Activated CD4-positive, alpha-beta T cell treated with anti-CD3 and anti-CD28 coated beads for 4 hours (primary cell): ENCODE measurements around the gene MEOX1.
"Not testable (repeated sequence)": the region's sequence is repeated elsewhere in the genome, so short reads cannot be mapped to it uniquely, and the experiment has no call there.

ENCODE experiments used
- DNase-seq, 2 donors: peaks; one replicate each; pipeline ENCODE4 v3.0.0-alpha.2; 2020

MEOX1 gene

DNA sequence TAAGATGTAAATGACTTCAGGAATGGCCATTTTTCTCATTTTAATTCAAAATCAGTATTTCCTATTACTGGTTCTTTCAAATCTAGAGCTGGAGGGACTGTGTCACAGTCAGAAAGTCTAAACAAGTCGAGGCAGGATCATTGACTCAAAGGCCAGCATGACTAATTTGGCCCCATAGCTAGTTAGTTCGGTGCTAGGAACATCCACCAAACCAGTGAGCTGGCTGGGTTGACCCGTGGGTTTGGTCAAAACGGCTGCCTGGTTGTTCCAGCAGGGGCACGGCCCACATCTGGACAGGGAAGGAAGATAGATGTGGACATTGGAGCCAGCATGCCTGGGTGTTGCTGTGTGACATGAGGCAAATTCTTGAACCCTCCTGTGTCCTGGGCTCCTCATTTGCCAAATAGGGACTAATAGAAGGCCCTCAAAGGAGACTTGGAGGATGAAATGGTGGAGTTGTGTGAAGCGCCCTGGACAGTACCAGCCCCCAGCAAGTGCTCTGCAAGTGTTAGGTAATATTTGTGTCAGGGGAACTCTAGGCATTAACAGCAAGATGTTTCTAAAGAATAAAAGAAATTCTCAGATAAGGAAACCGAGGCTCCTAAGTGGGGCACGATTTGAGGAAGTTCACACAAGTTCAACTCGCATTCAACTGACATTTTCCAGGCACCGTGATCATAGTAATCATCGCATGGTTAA is 46.2 kb downstream of the MEOX1 start:
- DNase-seq, result no peak

DNA sequence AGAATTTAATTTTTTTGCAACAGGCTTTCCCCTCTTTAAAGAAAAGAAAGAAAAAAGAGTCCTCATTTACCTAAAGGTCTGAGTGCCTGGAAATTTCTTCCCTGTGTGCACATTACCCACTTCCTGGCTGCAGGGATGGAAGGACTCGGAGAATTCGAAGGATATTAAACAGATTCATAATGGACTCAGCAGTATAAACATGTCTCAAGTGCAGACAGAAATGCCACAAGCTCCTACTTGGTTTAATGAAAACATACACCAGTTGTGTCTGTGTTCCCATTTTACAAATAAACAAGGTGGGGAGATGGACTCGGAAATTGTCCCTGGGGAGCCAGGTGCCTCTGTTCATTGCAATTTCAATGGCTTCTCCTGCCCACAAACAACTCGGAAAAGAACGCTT is 47.2 kb downstream of the MEOX1 start:
- no peak for DNase-seq

DNA sequence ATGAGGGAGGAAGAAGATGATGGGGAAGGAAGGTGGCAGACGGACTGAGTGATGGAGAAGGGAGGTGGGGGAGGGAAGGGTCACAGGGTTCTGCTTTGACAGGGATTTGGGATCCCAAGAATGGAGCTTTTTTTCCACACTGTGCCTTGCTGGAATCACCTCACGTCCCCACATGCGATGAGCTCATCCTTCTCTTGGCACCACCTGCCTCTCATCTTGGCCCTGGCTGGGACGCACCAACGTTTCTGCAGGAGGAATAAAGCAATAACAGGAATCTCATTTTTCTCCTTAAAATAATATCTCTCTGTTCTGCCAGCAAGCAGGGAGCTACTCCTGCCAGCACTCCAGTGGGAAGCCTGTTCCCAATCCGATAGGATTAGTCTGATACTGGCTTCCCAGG is 47.8 kb downstream of the MEOX1 start:
- no peak for DNase-seq

DNA sequence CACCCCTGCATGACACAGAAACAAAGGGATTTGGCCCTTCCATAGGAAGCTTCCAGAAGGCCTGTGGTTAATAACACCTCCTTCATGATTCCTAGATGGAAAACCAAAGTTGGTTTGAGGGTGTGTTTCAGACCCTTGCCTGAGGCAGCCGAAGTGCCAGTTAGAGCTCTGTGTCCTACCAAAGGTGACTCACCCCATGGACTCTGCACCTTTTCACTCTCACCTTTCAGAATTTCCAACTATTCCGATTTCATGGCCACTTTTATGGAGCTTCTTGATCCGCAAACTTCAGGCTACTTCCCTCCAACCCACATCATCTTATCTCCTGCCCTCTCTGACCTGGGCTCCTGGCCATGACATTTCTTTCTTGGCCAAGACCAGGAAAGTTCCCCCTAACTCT is 49.2 kb downstream of the MEOX1 start:
- no peak for DNase-seq

DNA sequence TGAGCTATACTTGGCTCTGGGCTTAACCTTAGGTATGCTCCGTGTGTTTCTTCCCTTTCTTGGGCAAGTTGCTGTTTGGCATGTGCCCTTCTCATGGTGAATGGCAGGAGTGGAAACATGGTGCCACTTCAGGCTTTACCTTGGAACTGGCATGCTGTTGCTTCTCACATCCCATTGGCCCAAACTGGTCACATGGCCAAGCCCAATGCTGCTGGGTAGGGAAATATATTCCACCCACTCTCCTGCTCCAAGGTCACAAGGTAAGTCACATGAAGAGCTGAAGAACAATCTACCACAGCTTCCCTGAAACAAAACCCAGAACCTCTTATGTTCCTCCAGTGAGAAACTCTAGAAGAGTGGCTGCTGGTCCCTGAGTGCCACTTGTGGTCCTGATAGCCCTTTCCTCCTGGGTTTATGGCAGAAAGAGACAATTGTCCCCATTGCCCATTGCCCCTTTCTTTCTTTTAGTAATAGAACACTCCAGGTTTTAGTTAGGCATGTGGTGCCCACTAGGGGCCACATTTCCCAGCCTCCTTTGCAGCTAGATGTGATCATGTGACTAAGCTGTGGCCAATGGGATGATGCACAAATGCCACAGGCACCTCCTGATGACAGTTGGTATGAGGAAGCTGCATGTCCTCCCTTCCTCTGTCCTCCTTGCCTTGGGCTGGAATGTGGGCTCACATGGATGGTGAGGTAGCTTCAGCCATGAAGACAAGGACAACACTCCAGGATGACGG is 50.3 kb downstream of the MEOX1 start:
- DNase-seq, result no peak

DNA sequence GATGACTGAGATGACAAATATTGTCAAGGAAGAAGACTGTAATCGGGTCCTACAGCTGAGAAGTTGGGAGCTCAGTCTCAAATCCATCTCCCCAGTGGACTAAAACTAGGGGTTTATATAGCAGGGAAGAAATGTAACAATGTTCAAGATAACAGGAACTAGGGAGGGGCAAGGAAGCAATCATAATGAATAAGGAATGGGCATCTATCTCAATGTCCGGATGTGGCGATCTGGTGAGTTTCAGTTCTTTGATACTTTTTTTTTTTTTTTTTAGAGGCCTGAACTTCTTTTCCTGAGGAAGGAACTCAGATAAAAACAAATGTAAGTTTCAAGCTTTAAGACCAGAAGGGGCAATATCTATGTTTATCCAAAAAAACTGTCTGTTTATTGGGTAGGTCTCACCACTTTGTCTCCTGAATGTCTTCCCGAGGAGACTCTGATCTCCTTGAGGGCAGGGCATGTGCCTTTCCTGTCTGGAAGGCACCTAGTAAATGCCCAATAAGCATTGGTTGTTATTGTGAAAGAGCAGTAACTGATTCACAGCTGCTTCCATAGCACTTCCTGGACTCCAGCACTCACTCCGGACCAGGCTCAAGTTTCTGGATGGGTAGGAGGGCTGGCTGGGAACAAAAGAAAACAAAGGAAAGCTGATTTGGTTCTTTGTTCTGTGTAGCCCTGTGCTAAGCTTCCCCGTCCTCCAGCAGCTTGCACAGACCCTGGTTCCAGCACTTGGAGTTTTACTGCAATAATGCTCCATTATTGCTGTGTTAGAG is 51.9 kb downstream of the MEOX1 start:
- no peak for DNase-seq

DNA sequence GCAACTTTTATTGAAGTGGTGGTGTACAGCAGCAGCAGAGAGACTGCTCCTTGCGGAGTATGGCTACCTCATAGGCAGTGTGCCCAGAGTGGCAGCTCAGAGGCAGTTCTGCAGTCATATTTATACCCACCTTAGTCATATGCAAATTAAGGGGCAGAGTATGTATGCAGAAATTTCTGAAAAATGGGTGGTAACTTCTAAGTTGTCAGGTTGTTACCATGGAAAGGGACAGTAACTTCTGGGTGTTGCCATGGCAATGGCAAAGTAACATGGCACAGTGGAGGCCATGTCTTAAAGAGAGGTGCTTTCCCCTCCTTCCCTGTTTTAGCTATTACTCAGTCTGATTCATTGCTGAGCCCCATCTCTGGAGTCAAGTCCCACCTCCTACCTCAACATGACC is 53.4 kb downstream of the MEOX1 start:
- DNase-seq, result no peak

DNA sequence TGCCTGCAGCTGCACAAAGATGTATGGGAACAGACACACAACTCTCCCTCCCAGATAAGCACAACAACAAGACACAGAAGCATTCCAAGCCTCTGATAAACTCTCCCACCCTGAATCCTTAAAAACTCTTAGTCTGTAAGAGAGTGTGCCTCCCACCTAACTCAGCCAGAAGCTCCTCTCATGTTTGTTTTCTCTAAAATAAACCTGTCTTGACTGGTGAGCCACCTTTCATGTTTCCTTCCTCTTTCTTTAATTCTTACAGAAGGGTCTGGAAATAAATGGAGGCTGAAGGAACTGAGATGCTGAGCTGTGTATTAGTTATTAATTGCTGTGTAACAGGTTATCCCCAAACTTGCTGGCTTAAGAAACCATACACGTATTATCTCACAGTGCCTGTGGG is 57.2 kb downstream of the MEOX1 start:
- DNase-seq, result no peak

DNA sequence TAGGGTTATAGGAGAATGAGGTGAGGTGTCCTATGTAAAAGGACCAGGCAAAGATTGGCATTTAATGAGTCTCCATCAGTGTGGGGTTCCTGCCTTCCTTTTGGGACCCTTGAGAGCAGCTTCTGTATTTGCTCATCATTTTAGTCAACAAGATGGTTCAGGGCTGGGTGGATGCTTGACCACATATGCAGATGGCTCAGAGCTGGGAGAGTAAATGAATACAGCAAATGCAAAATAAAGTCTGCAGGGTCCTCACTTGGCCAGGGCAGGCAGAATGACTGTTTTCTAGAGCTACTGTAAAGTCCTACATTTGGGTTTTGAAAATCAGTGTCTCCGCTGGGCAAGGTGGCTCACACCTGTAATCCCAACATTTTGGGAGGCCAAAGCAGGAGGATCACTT is 58.4 kb downstream of the MEOX1 start:
- no peak for DNase-seq

DNA sequence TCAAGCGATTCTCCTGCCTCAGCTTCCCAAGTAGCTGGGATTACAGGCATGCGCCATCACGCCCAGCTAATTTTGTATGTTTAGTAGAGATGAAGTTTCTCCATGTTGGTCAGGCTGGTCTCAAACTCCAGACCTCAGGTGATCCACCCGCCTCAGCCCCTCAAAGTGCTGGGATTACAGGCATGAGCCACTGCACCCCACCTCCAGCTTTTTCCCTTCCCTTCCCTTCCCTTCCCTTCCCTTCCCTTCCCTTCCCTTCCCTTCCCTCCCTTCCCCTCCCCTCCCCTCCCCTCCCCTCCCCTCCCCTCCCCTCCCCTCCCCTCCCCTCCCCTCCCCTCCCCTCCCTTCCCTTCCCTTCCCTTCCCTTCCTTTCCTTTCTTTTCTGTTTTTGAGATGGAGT is 59.2 kb downstream of the MEOX1 start:
- not testable (repeated sequence) for DNase-seq

DNA sequence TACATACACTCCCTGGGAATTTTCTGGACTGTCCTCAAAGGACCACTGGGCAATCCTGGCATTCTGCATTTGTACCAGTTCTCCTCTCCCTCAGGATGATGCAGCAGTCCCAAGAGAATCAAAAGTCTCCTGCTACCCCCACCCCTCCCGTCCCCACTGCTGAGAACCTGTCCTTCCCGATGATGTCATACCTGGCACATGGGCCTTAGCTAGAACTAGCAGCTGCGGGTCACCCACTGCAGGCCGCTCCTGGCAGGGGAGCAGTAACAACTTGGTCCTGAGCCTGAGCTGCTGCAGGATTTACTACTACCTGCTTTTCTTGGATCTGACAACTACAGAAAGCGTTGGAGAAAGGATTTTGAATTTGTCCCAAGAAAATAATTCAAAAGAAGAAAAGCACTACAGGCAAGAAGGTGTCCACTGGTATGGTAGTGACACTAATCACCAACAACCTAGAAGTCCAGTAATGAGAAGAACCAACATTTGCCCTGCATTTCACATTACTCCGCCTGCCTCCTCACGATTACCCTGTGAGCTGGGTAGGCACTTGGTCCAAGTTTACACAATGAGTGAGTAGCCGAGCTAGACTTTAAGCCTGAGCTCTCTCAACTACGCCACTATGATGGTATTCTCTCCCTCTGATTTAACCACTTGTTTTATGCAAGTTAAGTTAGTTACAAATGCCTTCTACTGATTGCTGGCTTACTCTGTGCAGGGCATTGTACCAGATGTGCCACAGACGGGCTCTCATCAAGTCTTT is 60.3 kb downstream of the MEOX1 start:
- no peak for DNase-seq

DNA sequence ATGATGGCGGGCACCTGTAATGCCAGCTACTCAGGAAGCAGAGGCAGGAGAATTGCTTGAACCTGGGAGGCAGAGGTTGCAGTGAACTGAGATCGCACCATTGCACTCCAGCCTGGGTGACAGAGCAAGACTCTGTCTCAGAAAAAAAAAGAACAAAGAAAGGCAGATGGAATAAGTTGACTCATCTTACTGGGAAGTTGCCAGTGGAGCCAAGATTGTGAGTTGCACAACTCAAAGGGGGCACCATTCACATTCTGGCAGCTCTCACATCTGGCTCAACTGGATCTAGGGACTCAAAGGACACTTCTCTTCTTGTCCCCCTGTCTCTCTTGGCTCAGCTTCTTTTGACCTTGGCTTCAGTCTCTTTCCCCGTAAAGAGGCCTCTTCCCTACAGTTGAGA is 61.9 kb downstream of the MEOX1 start:
- no peak for DNase-seq

DNA sequence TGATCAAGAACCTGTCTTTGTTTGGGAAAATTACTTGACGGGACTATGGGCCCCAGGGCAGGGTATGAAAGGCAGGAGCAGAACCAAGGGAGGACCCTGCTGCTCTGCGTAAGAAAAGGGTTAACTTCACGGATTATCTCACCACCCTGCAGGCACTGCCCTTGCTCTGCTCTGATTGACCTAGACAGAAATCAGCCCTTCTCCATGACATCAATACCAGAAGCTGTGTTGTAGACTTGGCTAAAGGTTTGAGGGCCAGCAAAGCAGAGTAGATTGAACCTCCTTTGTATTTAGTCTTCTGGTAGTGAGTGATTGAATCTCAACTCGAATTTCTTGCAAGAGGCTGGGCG is 62.7 kb downstream of the MEOX1 start:
- no peak for DNase-seq

DNA sequence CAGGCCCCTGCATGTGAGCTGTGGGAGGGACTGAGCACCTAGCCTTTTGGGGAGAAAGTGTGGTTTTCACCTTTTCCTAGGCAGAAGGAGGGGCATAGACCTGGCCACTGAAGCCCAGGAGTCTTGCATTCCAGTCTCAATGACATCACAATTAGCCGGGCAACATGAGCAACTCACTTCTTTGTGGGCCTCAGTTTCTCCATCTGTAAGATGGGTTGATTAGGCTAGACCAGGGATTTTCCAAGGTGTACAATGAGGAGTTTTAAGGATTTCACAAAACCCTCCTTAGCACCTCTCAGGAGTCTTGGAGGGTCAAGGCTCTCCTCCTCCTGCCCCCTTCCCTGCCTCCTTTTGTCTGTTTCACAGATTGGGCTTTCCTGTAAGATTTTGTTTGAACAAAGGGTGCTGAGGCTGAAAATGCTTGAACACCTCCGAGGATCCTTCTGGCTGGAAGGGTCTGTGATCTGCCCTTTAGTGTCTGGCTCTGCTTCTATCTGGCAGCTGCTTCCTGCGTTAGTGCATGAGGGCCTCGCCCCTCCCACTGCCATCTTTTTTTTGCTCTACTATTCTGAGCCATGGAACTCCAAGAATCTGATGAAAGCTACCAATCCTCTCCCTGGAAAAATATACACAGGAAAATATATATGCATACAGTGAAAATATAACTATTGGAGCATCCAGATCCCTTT is 63.2 kb downstream of the MEOX1 start:
- no peak for DNase-seq

DNA sequence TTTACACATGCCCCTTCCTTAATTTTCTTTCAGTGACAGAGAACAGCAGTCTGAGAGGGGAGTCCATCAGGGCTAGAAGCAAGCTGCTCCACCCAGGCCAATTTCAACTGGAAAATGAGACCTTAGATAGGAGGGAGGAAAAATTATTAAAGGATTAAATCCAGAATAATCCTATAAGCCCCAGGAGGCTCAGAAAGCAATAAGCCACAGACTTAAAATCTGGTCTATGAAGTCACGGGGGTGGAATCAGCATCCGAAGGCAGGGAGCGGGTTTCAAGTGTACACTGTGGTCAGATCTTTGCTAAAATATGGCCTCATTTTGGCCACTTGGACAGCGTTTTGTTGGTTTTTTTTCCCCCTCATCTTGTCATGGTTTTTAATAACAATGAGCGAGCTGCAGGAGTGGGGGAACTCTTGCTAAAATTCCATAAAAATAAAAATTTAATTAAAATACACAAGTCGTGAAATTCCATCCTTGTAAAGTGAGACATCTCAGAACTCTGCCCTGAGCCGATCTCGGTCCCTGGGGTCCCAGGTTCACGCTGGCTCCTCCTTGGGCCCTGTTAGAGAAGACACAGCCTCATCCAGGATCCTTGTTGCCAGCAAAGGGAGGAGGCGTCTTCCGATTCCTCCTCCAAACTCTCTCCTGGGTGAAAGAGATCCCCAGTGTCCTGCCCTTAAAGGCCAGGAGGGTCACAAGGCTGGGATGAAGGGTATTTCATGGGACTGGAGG is 63.9 kb downstream of the MEOX1 start:
- DNase-seq, result no peak

DNA sequence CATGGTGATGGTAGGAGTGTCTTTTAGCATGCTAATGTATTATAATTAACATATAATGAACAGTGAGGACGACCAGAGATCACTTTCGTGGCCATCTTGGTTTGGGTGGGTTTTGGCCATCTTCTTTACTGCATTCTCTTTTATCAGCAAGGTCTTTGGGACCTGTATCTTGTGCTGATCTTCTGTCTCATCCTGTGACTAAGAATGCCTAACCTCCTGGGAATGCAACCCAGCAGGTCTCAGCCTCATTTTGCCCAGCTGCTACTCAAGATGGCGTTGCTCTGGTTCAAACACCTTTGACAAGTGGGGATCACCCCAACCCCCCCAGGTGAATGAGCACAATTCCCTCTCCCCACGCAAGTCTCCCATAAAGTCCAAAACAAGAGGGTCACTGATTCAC is 66.3 kb downstream of the MEOX1 start:
- DNase-seq, result no peak

DNA sequence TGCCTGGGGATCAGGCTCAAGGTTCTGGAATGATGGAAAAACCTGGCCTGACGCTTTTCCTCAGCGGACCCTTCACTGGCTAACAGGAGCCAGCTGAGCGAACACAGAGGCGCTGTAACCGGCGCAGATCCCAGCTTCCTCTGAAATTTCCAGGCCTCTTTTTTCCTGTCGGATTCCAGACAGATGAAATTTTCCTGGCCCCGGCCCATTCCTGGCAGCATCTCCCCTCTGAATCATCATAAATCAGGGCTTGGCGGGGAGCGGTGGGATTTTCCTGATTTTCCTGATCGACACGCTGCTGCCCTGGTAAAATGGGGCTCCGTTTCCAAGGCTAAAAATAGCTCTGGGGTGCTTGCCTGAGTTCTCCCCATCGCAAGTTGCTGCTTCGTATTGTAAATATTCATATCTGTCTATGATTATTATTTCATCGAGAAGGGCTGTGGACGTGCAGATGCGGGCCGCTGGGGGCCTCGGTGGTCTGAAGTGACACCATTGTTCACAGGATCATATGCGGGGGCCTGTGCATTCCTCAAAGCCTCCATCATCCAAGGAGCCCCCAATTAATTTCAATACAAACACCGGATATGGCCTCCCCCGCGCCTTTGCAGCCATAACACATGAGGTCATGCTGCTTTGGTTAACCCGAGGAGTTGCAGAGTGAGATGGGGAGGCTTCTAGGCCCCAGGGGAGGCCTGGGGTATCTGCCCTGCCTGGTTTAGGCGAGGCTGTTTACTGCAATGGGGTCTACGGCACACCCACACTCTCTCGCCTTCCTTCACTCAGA is 69.8 kb downstream of the MEOX1 start:
- no peak for DNase-seq

DNA sequence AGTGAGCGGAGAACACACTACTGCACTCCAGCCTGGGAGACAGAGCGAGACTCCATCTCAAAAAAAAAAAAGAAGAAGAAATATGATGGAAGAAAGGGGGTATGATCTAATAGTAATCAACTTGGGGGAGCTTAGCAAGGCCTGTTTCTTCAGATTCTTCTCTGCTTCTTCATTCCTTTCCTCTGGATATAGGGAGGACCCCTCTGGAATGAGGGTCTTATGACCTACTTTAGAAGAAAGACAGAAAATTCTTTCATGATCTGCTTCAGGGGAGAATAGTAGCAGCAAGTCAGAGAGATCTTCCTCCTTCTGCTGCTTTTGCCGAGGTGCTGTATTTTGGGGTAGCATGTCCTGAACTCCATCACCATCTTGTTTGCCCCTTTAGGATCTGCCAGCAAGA is 70.7 kb downstream of the MEOX1 start:
- DNase-seq, result no peak
